RWPE1 (cell line): ENCODE results near the gene DOCK1.
"Not testable (repeated sequence)": the region's sequence is repeated elsewhere in the genome, so short reads cannot be mapped to it uniquely, and the experiment has no call there.

Experiments
- CTCF ChIA-PET: fragments of 350-600 bp; sonication (Branson Sonifier 250); formaldehyde crosslinking; extraction: SDS; loops from one replicate; lab custom pipeline; 2021; lab: Yijun Ruan, JAX
- POLR2A ChIA-PET: fragments of 400-600 bp; formaldehyde crosslinking; extraction: SDS; loops from one replicate; lab custom pipeline; 2020; ENCODE audit warnings: antibody characterized with exemption; ENCODE audit not compliant: low non-redundant PET; lab: Yijun Ruan, JAX
- DNase-seq: peaks from one replicate; pipeline ENCODE4 v3.0.0; 2012; ENCODE audit warnings: low spot score
- H3K27ac ChIP-seq: fragments of 450-650 bp; 2 replicates; pipeline ENCODE4 v1.5.1; 2017
- TF ChIP-seq, protein P1 (sequence below): fragments of 450-650 bp; conservative IDR thresholded peaks from 2 replicates; pipeline ENCODE4 v1.5.1; 2017; ENCODE audit warnings: low read depth, mild to moderate bottlenecking

DOCK1 gene

DNA sequence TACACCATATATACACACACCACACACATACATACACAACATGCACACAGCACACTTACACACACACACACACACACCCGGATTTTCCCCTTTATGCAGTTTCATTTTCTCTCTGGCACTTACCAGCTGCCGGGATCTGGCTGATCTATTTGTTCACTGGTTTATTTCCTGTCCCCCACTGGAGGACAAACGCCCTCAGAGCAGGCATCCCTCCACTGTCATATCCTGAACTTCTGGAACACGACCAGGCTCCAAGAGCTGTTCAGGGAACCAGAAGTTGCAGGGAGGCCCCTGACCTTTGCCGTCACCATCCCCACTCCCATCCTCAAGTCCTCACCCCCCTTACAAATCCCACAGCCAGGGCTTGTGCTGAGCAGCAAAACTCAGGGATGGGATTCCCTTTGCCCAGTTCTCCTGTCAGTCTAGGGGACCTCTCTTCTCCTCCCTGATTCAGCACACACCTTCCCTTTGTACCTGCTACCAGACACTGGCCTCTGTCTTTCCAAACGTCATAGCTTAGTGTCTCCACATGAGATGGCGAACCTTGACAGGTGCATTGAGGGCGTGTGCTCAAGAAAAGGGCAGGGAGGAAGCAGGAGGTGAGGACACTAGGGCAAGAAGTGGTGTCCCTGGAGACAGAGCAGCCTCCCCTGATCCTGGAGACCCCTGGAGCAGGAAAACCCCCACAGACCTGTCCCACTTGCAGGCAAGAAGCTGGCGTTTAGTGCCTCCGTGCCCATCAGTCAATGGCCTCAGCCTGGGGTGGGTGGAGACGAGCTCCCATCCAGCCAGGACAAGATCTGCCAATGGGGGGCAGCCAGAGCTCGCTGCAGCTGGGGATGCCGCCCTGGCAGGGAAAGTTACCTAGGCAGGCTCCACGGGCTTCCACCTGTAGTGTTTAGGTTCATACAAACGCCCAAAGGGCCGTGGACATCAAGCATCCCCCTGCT lies 12.7 kb upstream of the DOCK1 start:
- no peak for DNase-seq
- CTCF ChIA-PET = no interaction called here
- POLR2A ChIA-PET = no interaction called here
- TF ChIP-seq, protein P1, sequence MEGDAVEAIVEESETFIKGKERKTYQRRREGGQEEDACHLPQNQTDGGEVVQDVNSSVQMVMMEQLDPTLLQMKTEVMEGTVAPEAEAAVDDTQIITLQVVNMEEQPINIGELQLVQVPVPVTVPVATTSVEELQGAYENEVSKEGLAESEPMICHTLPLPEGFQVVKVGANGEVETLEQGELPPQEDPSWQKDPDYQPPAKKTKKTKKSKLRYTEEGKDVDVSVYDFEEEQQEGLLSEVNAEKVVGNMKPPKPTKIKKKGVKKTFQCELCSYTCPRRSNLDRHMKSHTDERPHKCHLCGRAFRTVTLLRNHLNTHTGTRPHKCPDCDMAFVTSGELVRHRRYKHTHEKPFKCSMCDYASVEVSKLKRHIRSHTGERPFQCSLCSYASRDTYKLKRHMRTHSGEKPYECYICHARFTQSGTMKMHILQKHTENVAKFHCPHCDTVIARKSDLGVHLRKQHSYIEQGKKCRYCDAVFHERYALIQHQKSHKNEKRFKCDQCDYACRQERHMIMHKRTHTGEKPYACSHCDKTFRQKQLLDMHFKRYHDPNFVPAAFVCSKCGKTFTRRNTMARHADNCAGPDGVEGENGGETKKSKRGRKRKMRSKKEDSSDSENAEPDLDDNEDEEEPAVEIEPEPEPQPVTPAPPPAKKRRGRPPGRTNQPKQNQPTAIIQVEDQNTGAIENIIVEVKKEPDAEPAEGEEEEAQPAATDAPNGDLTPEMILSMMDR = no peak
- H3K27ac ChIP-seq = no peak overlapping the region

DNA sequence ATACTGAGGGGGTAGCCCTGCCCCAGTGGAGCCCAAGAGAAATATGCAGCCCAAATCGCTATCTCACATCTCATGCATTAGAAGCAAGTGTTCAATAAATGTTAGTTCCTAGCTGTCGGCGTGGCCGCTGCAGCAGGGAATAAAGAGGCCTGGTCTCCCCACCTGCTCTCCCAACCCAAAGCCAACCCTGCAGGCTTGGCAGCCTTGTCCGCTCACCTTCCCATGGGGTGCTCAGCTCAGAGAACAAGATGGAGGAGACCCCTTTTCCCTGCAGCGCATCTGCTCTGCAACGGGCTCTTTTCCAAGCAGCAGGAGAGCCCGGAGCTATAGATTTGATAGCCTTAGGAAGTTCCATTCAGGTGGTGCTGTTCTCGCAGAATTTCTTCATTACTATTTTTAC lies 12.0 kb upstream of the DOCK1 start:
- ChIA-PET CTCF (no interaction called here), POLR2A (no interaction called here)
- DNase-seq = no peak
- no peak overlapping the region for H3K27ac ChIP-seq
- TF ChIP-seq, protein P1 = no peak

DNA sequence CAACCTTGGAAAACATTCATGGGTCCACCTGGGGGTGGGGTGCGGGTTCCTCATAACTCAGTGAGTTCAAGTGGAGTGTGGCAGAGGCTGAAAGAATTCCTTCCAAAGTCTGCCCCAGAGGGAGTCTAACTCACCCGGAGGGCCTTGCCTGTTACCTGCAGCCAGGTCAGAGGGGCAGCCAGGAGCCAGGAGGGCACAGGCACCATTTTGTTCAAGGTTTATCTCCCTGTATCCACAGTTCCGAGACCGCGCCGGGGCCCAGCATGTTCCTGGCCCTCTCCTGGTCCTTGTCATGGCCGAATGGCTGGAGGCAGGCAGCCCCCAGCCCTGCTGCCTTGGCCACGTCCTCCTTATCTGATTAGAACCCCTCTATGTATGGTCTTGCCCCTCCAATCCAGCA lies 11.4 kb upstream of the DOCK1 start:
- DNase-seq = no peak
- ChIA-PET CTCF (no interaction called here), POLR2A (no interaction called here)
- H3K27ac ChIP-seq = no peak overlapping the region
- TF ChIP-seq, protein P1 = no peak

DNA sequence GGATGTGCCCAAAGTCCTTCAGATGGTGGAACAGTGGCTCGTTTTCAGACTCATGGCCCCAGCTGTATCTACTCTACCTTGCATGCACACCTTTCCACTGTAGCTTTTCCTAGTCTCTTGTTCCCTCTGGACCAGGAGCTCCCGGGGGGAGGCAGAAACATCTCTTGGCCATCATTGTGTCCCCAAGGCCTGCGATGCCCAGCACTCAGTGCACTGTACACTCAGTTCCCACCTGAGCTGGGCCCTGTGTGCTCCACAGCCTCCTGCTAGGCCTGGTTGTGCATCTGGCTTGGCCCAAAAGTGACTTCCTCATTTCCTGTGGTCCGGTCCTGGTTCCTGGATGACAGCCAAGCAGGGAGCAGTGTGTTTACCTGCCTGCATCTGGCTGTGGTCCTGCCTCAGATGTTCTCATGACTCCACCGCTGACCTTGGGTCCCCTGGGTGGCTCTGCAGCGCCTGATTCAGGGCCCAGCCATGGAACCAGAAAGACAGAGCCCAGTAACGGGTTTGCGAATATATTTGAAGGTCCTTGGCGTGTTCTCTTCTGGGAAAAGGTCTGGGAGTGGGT lies 9.9 kb upstream of the DOCK1 start:
- TF ChIP-seq, protein P1 = no peak
- ChIA-PET CTCF (no interaction called here), POLR2A (no interaction called here)
- no peak overlapping the region for H3K27ac ChIP-seq
- no peak for DNase-seq

DNA sequence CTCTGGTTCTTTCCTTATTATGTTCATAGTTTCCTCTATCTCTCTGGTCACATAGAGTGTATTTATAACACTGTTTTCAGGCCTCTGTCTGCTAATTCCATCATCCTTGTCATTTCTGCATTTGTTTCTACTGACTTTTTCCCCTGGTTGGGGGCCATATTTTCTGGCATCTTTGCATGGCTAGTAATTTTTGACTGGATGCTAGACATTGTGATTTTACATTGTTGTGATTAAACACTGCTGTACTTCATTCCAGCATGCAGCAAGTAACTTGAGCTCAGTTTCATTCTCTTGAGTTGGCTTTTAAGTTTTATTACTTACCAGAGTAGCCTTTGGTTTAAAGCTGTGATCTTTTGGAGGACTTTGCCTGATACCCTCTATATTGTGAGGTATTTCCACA lies 6.8 kb upstream of the DOCK1 start:
- CTCF ChIA-PET = no interaction called here

DNA sequence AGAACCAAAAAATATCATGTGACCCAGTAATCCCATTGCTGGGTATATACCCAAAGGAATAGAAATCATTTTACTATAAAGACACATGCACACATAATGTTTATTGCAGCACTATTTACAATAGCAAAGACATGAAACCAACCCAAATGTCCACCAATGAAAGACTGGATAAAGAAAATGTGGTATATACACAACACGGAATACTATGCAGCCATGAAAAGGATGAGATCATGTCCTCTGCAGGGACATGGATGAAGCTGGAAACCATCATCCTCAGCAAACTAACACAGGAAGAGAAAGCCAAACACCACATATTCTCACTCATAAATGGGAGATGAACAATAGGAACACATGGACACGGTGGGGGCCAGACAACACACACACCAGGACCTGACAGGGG lies 5.7 kb upstream of the DOCK1 start:
- CTCF ChIA-PET = not testable (repeated sequence)

More for the DNA sequence above, 6.8 kb upstream of the DOCK1 start:
- POLR2A ChIA-PET = interaction anchor here (0.6 kb wide), 1 partner anchor 10 kb away, joined by 4 read pairs; no protein-coding TSS in a partner anchor
- H3K27ac ChIP-seq = no peak overlapping the region
- TF ChIP-seq, protein P1 = no peak
- no peak for DNase-seq

DNA sequence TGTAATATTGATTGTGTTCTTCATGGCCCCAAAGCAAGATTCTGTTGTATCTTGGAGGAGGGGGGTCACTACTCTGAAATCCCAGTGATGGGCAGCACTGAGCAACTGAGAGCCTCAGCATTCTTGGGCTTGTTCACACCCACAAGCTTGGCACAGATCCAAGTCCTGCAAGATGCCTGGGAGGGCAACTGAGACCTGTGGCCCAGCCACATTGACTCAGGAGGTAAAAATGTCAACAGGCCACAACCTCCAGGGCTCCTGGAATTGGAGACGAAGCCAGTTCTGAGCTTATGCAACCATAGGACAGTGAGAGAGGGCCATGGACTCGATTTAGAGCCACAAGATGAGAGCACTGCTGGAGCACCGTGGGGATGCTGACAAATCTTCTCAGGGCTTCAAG lies 3.1 kb upstream of the DOCK1 start:
- H3K27ac ChIP-seq = peak overlapping the region; percentile 51
- CTCF ChIA-PET = interaction anchor here (0.6 to 1.0 kb wide), 4 partner anchors 11 to 130 kb away, joined by 3 to 4 read pairs (median 3); no protein-coding TSS in a partner anchor
- TF ChIP-seq, protein P1 = no peak; the same call in 1 of the 2 replicates
- peak; percentile 96 for DNase-seq
- POLR2A ChIA-PET = no interaction called here

More for the DNA sequence above, 5.7 kb upstream of the DOCK1 start:
- POLR2A ChIA-PET, DNase-seq, H3K27ac ChIP-seq: not testable (repeated sequence)
